Right lobe of liver (tissue), 4 donors: ENCODE data around the gene TMEM138.

ENCODE experiments used
- CTCF ChIP-seq, 4 donors: fragments of 200-600 bp in 3 of 4; fragments of 450-650 bp in 1 of 4; IDR thresholded peaks; one replicate each; pipeline versions ENCODE4 v1.5.1 to v1.8.0; 2016 to 2022; ENCODE audit warnings: antibody characterized with exemption in 4 of 4, mild to moderate bottlenecking in 2 of 4
- POLR2A ChIP-seq: fragments of 450-650 bp; IDR thresholded peaks from one replicate; pipeline ENCODE4 v1.6.1; 2017; ENCODE audit warnings: antibody characterized with exemption, mild to moderate bottlenecking
- donor health status: DM: no; HTN: no; CAD: no.
- donor health status: DM: no; HTN: no; CAD: no.
- donor health status: DM: no; HTN: yes; CAD: no.

GRCh38 chr11:61370349-61371005 lies 8.3 kb downstream of the TMEM138 start:
- TF ChIP-seq CTCF (IDR thresholded peaks at IDR 0.05), result no peak
- TF ChIP-seq POLR2A, result no peak
